ENCODE measurements around the gene ZNF816. TPM values are rescaled to one million over a fixed set of nuclear protein-coding genes. Genes with fewer than 3 reads are reported as not detected.
"Not testable (repeated sequence)": the region's sequence is repeated elsewhere in the genome, so short reads cannot be mapped to it uniquely, and the experiment has no call there.

Gene ZNF816
- total RNA-seq, 2 donors from 2014 or later = 6.5 to 13.7 TPM

DNA sequence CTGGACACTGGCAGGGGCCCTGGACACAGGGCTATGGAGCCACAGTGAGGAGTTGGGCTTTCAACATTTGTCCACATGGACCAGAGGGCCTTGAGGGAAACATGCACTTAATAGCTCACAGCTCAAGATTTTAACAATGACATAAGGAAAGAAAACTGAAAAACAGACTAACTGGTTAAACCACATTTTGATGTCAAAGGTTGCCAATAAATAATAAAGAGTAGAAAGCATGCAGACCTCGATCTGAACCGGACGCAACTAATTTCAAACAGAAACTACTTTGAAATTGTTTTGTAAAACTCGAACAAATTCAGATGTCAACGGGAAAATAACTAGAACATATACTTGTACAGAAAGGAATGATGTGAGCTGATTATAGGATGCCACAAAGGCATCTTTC is 23.9 kb downstream of the ZNF816 start:
- H3K4me1 ChIP-seq (ENCODE audit: control insufficient read depth in 1 of 2, low read depth in 2 of 2) = peaks cover 3 to 11% of the 10 kb centered on the region in 2 donors
- no peaks in the 10 kb centered on the region for H3K36me3 ChIP-seq
- no peak overlapping the region for H3K4me3 ChIP-seq
- no peak for ATAC-seq (ENCODE audit: insufficient number of reproducible peaks, low FRiP score, low read depth)
- no peak for DNase-seq (ENCODE audit: low spot score)
- H3K9me3 ChIP-seq = no peaks in the 10 kb centered on the region
- no peak overlapping the region for H3K27ac ChIP-seq
- TF ChIP-seq, protein P1, sequence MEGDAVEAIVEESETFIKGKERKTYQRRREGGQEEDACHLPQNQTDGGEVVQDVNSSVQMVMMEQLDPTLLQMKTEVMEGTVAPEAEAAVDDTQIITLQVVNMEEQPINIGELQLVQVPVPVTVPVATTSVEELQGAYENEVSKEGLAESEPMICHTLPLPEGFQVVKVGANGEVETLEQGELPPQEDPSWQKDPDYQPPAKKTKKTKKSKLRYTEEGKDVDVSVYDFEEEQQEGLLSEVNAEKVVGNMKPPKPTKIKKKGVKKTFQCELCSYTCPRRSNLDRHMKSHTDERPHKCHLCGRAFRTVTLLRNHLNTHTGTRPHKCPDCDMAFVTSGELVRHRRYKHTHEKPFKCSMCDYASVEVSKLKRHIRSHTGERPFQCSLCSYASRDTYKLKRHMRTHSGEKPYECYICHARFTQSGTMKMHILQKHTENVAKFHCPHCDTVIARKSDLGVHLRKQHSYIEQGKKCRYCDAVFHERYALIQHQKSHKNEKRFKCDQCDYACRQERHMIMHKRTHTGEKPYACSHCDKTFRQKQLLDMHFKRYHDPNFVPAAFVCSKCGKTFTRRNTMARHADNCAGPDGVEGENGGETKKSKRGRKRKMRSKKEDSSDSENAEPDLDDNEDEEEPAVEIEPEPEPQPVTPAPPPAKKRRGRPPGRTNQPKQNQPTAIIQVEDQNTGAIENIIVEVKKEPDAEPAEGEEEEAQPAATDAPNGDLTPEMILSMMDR (IDR thresholded peaks at IDR 0.05) = no peak
- no peaks in the 10 kb centered on the region for H3K27me3 ChIP-seq (replicated peaks; ENCODE audit: insufficient read depth)

DNA sequence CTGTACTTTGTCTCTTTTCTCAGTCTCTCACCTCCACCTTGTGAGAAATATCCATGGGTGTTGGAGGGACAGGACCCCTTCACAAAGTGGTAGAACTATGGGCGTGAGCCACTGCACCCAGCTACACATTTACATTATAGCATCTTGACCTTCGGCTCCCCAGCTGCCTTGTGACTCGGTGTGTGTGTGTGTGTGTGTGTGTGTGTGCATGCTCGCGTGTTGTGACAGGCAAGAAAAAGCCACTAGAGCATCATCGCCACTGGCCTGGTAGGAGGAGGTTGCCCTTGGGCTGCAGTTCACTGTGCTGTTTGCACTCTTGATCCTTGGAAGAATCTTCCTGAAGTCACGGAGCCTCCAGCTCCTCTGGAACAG is 25.7 kb downstream of the ZNF816 start:
- no peak overlapping the region for H3K4me3 ChIP-seq
- H3K4me1 ChIP-seq (ENCODE audit: control insufficient read depth in 1 of 2, low read depth in 2 of 2) = peaks cover 3 to 5% of the 10 kb centered on the region in 2 donors
- no peaks in the 10 kb centered on the region for H3K36me3 ChIP-seq
- no peaks in the 10 kb centered on the region for H3K27me3 ChIP-seq (replicated peaks; ENCODE audit: insufficient read depth)
- TF ChIP-seq, protein P1 (IDR thresholded peaks at IDR 0.05) = no peak
- ATAC-seq (ENCODE audit: insufficient number of reproducible peaks, low FRiP score, low read depth) (no peak), DNase-seq (ENCODE audit: low spot score) (no peak)
- H3K27ac ChIP-seq = no peak overlapping the region
- no peaks in the 10 kb centered on the region for H3K9me3 ChIP-seq

DNA sequence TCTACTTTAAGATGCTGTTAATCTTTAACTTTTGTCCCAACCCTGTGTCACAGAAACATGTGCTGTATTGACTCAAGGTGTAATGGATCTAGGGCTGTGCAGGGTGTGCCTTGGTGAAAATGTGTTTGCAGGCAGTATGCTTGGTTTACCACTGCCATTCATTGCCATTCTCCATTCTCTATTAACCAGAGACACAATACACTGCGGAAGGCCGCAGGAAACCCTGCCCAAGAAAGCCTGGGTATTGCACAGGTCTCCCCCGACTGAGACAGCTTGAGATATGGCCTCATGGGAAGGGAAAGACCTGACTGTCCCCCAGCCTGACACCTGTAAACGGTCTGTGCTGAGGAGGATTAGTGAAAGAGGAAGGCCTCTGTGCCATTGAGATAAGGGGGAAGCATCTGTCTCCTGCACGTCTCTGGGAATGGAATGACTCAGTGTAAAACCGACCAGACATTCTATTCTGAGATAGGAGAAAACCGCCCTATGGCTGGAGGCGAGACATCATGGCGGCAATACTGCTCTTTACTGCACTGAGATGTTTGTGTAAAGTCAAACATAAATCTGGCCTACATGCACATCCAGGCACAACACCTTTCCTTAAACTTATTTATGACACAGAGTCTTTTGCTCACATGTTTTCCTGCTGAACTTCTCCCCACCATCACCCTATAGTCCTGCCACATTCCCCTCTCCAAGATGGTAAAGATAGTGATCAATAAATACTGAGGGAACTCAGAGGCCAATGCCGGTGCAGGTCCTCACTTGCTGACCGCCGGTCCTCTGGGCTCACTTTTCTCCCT is 26.3 kb downstream of the ZNF816 start:
- Histone ChIP-seq H3K36me3 (no peaks in the 10 kb centered on the region), H3K27me3 (replicated peaks; ENCODE audit: insufficient read depth) (no peaks in the 10 kb centered on the region), H3K27ac (no peak overlapping the region), H3K9me3 (no peaks in the 10 kb centered on the region), H3K4me1 (ENCODE audit: control insufficient read depth in 1 of 2, low read depth in 2 of 2) (peaks cover under 1% of the 10 kb centered on the region in 2 donors), H3K4me3 (no peak overlapping the region)
- no peak for ATAC-seq (ENCODE audit: insufficient number of reproducible peaks, low FRiP score, low read depth)
- DNase-seq (ENCODE audit: low spot score) = no peak
- TF ChIP-seq, protein P1 (IDR thresholded peaks at IDR 0.05) = no peak

DNA sequence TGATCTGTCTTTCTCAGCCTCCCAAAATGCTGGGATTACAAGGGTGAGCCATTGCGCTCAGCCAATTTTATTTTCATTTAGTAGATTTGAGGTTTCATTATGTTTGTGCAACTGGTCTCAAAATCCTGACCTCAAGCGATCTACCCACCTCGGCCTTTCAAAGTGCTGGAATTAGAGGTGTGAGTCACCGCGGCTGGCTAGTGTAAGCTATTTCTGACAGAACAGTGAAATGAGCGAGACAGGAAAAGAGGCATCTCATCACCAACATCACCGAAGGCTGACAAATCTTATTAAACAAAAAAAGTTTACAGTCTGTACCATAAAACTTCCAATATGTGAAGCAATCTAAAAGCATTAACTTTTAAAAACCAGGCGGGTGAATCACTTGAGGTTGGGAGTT is 27.2 kb downstream of the ZNF816 start:
- H3K4me3 ChIP-seq = no peak overlapping the region
- H3K9me3 ChIP-seq = no peaks in the 10 kb centered on the region
- H3K4me1 ChIP-seq (ENCODE audit: control insufficient read depth in 1 of 2, low read depth in 2 of 2) = no peaks in the 10 kb centered on the region
- ATAC-seq (ENCODE audit: insufficient number of reproducible peaks, low FRiP score, low read depth) (no peak), DNase-seq (ENCODE audit: low spot score) (no peak)
- no peaks in the 10 kb centered on the region for H3K36me3 ChIP-seq
- TF ChIP-seq, protein P1 (IDR thresholded peaks at IDR 0.05) = no peak
- H3K27me3 ChIP-seq (replicated peaks; ENCODE audit: insufficient read depth) = no peaks in the 10 kb centered on the region
- H3K27ac ChIP-seq = no peak overlapping the region

DNA sequence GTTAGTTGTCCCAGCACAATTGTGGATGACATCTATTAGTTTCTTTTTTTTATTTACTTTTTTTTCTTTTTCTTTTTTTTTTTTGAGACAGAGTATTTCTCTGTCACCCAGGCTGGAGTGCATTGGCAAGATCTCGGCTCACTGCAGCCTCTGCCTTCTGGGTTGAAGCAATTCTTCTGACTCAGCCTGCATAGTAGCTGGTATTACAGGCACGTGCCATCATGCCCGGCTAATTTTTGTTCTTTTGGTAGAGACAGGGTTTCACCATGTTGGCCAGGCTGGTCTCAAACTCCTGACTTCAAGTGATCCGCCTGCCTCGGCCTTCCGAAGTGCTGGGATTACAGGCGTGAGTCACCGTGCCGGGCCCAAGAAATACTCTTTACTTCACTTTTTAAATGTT is 38.0 kb downstream of the ZNF816 start:
- not testable (repeated sequence) for H3K27me3 ChIP-seq (replicated peaks; ENCODE audit: insufficient read depth); H3K9me3 ChIP-seq; H3K36me3 ChIP-seq; DNase-seq (ENCODE audit: low spot score); H3K4me3 ChIP-seq; ATAC-seq (ENCODE audit: insufficient number of reproducible peaks, low FRiP score, low read depth)
- H3K4me1 ChIP-seq (ENCODE audit: control insufficient read depth in 1 of 2, low read depth in 2 of 2) = peaks cover 0 to 15% of the 10 kb centered on the region in 2 donors
- peak overlapping the region; percentile 87 to 89 for H3K27ac ChIP-seq

Data from thoracic aorta (tissue), 2 donors.